Fibroblast of gingiva (primary cell): ENCODE measurements around the gene CAPN12.
A peak's percentile ranks its signal among the peaks of the same experiment; 100 is the strongest.
"Not testable (repeated sequence)": the region's sequence is repeated elsewhere in the genome, so short reads cannot be mapped to it uniquely, and the experiment has no call there.

ENCODE experiments used
- DNase-seq: peaks from one replicate; pipeline ENCODE4 v3.0.0-alpha.2; 2011; ENCODE audit warnings: low read depth

The CAPN12 gene, protein sequence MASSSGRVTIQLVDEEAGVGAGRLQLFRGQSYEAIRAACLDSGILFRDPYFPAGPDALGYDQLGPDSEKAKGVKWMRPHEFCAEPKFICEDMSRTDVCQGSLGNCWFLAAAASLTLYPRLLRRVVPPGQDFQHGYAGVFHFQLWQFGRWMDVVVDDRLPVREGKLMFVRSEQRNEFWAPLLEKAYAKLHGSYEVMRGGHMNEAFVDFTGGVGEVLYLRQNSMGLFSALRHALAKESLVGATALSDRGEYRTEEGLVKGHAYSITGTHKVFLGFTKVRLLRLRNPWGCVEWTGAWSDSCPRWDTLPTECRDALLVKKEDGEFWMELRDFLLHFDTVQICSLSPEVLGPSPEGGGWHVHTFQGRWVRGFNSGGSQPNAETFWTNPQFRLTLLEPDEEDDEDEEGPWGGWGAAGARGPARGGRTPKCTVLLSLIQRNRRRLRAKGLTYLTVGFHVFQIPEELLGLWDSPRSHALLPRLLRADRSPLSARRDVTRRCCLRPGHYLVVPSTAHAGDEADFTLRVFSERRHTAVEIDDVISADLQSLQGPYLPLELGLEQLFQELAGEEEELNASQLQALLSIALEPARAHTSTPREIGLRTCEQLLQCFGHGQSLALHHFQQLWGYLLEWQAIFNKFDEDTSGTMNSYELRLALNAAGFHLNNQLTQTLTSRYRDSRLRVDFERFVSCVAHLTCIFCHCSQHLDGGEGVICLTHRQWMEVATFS

DNA sequence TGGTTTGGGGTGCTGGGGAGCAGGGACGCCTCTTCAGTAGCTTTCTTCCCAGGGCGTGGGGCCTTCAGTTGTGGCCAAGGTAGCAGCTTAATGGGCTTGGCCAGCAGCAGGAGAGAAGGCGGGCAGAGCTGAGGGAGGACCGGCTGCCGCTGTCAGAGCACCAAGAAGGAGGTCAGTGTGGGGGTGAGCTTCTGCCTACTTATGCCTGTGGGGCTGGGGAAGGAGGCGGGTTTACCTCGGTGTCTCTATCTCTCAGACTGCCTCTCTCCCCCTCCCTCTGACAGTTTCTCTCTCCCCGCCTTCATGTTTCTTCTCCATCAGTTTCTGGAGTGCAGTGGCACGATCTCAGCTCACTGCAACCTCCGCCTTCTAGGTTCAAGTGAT is at the start of gene CAPN12:
Gene CAPN12 (minus strand): TSS at position 177 of the 384 bp plus-strand sequence. CDS start 309 bp downstream, outside the sequence.
- no peak for DNase-seq

DNA sequence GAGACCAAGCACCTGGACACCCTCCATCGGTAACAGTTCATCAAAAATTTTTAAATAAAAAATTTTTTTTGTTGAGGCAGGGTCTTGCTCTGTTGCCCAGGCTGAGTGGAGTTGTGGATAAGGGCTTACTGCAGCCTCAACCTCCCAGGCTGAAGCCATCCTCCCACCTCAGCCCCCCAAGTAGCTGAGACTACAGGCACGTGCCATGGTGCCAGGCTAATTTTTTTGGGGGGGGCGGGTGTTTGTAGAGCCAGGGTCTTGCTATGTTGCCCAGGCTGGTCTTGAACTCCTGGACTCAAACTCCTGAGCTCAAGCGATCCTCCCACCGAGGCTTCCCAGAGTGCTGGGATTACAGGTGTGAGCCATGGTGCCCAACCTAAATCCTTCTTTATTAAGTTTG is 49.4 kb upstream of the CAPN12 start:
- no peak for DNase-seq

DNA sequence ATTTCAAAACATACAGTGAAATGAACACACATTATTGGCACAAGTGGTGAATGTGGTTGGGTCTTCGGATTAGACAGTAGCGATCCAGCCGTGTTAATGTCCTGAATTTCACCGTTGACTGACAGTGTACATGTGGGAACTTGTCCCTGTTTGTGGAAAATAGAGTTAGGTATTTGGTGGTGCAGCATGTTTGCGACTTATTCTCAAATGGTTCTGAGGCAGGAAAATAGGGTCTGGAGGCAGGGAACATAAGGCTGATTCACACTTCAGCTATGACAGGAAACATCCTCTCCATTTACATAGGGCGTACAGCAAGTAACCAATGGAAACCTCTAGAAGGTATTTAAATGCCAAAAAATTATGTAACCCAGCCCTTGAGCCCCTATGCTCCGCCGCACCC is 48.9 kb upstream of the CAPN12 start:
- peak; percentile 32 for DNase-seq

DNA sequence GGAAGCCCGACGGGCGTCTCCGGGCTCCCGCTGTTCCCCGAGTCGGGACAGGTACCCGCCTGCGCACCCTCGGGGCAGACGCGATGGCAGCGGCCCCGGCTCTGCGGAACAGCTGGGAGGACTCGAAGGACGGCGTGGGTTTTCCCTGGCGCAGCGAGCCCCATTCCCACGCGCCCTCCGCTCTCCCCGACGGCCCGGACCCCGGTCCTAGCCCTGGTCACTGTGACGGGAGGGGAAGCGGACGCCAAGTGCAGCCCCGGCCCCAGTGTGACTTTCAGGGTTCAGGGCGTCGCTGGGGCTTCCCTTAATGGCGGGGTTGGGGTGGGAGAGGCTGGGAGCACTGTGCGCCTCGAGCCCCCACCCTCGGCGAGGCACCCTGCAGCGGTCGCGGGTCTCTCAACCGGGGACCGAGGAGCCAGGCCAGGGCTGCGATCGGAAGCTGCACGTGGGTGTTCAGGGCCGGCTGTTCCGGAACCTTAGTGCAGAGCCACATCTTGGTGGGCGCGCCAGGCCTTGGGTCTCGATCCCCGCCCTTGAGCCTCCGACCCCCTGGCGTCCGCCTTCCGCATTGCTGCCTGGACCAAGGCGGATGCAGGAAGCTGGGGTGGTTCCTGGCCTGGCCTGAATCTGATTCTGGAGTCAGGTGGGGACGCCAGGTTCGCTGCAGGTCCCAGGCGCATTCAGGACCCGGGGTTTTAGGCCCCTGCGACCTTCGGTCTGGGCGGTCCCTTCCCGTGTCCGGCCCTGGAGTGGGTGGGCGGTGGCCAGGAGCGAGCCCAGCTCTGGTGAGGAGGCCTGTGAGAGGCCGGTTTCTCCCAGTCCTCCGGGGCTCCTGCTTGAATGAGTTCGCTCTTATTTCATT is 48.2 kb upstream of the CAPN12 start:
- no peak for DNase-seq

DNA sequence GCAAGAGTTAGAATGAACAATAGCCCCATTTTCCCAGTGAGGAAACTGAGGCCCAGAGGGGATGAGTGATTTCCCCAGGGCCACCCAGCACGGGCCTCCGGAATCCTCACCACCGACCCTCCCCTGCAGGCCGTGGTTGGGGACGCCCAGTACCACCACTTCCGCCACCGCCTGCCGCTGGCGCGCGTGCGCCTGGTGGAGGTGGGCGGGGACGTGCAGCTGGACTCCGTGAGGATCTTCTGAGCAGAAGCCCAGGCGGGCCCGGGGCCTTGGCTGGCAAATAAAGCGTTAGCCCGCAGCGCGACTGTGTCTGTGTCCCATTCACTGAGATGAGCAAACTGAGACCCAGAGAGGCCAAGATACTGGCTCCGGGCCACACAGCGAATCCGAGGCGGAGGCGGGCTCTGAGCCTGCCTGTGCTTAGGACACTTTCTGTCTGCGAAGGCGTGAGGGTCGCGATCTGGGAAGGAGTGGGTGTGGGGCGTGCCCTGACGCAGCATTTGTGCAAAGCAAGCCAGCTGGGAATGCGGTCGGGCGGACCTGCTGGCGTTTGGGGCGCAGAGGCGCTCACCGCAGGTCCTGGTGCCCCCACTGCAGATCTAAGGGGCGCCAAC is 47.3 kb upstream of the CAPN12 start:
- DNase-seq = not testable (repeated sequence)

DNA sequence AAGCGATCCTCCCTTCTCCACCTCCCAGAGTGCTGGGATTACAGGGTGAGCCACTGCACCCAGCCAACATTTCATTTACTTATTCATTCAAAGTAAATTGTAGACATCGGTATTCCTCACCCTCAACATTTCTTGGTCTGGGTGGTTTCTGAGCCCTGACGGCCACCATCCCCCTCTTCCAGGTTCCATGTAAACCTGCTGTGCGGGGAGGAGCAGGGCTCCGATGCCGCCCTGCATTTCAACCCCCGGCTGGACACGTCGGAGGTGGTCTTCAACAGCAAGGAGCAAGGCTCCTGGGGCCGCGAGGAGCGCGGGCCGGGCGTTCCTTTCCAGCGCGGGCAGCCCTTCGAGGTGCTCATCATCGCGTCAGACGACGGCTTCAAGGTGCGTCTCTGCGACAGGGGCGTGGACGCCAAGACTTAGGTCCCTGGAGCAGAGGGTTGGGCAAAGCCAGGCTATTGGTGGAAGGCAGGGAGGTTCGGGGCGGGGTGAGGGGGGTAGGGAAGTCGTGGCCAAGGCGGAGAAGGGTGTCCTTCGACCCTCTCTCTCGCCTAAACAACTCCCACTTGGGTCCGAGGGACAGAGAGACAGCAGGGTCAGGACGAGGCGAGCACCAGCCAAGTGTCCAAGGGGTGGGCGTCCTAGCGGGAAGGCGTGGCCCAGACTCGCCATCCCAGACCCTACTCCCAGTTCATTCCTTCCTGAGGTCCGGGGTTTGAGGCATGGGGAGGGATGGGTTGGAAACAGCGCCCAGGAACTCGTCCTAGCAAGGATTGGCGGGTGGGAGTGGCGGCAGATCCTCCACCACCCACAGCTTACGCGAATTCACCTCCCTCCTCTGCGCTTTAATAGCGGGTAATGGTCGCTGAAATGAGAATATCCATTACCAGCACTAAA is 46.5 kb upstream of the CAPN12 start:
- DNase-seq = not testable (repeated sequence)

DNA sequence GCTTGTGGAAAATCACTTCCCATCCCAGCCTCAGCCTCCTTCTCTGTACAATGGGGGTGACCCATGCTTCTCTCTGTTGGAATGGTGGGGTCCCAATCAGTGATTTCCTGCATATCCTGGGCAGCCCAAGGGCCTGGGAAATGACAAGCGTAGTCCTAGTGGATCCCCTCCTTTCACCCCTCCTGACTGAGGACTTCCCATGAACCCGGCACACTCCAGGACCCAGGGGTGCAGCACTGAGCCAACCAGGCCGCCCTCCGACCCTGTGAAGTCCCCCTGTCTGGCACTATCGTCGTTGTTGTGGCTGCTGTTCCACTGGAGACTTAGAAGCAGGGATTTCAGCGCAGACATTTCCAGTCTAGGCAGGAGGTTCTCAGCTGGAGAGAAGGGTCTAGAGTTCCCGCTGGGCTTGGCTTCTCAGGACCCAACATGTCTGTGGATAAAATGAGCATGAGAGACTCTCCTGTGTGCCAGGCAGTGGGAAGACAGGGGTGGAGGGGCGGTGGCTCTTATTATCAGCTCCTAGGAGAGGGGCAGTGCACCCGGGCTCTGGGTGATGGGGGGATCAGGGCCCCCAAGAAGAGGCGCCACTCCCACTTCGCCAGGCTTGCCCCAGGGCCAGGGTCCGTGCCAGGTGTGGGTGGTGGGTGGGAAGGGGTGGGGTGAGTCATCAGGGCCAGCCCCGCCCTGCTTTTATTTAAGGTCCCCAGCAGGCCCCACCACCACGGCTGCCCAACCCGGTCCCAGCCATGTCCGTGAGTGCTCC is 44.4 kb upstream of the CAPN12 start, which contains the start of gene LGALS7B:
Gene LGALS7B (plus strand): TSS at position 723 of the 766 bp plus-strand sequence. CDS start 27 bp downstream, at position 750.
- no peak for DNase-seq

DNA sequence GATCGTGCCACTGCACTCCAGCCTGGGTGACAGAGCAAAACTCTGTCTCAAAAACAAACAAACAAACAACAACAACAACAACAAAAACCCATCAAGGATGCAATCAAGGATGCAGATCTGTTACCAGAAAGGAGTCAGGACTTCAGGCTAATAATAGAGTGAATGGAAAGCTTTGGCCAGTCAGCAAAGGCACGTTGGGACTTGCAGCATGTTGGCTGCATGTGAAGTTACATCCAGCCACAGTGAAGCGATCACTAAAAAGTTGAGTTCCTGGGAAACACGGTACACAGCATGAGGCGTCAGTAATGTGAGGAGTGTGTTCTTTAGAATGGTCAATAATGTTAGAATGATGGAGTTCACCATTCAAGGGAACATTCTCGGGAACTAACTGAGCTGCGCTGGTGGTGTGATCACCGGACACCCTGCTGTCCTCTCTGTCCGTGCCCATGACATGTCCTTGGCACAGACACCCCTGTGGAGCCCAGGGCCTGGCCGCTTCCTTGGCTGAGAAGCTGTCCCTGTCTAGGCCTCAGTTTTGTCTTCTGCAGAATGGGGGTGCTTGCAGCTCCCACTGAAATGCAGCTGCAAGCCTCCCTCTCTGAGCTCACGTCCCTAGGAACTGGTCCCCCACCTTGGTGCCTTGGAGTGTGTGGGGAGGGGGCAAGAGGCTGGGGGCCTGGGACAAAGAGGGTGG is 42.4 kb upstream of the CAPN12 start:
- DNase-seq = no peak

DNA sequence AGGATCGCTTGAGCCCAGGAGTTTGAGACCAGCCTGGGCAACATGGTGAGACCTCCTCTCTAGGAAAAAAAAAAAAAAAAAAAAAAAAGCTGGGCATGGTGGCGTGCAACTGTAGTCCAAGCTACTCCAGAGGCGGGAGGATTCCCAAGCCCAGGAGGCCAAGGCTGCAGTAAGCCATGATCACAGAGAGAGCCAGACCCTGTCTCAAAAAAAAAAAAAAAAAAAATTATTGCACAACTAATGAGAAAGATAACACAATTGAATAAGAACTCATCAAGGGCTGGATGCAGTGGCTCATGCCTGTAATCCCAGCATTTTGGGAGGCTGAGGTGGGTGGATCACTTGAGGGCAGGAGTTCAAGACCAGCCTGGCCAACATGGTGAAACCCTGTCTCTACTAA is 41.8 kb upstream of the CAPN12 start:
- DNase-seq = not testable (repeated sequence)

DNA sequence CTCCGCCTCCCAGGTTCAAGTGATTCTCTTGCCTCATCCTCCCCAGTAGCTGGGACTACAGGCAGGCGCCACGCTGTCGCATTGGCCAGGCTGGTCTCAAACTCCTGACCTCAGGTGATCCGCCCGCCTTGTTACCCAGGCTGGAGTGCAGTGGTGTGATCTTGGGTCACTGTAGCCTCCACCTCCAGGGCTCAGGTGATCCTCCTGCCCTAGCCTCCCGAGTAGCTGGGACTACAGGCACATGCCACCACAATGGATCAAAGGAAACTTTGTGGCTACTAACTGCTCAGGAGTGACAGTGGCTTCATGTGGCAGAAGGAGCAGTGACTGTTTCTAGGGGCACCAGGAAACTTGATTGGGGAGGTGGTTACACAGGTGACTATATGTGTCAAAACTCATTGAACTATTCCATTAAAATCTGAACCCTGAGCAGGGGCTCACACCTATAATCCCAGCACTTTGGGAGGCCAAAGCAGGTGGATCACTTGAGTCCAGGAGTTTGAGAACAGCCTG is 41.0 kb upstream of the CAPN12 start:
- no peak for DNase-seq

DNA sequence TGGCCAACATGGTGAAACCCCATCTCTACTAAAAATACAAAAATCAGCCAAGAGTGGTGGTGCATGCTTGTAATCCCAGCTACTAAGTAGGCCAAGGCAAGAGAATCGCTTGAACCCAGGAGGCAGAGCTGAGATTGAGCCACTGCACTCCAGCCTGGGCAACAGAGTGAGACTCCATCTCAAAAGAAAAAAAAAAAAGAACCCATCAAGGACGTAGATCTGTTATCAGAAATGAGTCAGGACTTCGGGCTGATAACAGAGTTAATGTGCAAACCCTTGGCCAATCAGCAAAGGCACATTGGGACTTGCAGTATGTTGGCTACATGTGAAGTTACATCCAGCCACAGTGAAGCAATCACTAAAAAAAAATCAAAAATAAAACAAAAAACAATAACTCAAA is 40.0 kb upstream of the CAPN12 start:
- DNase-seq = no peak

DNA sequence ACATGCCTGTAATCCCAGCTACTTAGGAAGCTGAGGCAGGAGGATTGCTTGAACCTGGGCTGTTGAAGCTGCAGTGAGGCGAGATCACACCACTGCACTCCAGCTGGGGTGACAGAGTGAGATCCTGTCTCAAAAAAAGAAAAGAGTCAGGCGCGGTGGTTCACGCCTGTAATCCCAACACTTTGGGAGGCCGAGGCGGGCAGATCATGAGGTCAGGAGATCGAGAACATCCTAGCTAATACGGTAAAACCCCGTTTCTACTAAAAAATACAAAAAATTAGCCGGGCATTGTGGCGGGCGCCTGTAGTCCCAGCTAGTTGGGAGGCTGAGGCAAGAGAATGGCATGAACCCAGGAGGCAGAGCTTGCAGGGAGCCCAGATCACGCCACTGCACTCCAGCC is 37.9 kb upstream of the CAPN12 start:
- DNase-seq = not testable (repeated sequence)

DNA sequence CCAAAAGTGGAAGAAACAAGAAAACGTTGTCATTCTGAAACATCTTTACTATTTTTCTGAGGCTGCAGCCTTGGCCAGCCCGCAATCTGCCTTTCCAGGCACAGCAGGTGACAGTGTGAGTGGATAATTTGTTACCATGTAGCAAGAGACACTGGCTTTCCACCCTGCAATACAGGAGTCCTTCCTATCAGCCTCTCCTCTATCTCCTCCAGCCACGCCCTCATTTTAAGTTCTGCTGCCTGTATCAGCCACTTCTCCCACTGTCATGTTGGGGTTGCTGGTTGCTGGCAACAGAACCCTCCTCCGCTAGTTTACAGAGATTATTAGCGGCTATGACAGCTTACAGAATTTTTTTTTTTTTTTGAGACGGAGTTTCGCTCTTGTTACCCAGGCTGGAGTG is 36.8 kb upstream of the CAPN12 start:
- no peak for DNase-seq

DNA sequence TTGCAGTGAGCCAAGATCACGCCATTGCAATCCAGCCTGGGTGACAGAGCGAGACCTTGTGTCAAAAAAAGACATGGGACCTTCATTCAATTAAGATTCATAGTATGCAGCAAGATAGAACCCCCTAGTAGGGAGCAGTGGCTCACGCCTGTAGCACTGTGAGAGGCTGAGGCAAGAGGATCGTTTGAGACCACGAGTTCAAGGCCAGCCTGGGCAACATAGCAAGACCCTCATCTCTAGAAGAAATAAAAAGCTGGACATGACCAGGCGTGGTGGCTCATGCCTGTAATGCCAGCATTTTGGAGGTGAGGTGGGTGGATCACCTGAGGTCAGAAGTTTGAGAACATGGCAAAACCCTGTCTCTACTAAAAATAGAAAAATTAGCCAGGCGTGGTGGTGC is 36.2 kb upstream of the CAPN12 start:
- DNase-seq = no peak

DNA sequence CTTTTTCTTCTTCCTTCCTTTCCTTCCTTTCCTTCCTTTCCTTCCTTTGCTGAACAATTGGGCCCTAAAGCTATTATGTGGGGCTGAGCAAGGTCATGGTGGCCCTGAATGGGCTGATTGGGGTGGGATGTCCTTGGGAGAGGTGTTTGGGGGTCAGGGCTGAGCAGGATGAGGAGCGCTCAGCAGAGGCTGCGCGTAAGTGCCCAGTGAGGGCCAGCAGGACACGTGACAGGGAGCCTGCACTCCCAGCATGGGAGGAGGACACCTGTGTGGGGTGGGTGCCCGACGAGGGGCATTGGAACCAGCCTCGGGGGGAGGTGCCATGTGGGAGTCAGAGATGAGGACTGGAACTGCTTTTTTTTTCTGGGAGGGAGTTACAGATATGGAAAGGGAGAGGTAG is 34.5 kb upstream of the CAPN12 start:
- no peak for DNase-seq

DNA sequence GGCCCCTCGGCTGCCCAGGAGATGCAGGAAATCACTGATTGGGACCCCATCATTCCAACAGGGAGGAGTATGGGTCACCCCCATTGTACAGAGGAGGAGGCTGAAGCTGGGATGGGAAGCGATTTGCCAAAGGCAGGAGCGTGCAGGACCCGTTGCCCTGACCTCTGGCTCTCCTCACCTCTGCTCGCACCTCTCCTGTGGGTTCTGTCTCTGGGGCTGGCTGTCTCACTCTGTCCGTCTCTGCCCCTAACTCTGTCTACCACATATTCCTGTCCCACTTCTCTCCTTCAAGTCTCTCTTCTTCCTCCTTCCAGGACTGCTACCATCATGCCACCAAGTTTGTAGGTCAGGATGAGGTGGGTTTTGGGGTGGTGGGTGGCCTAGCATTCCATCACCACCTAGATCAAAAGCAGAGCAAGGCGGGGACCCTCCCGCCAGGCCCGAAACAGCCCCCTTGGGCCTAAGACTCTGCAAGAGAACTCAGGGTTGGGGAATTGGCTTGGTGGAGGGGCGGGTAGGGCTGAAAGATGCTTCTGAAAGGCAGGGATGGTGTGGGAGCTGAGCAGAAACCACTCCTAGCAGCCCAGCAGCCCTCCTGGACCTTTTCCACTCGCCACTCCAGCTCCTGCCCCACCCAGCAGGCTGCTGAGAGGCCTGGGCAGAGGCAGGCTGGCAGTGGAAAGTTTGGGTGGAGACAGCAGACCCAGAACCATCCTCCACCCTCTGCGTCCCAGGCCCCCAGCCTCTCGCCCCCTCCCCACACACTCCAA is 30.1 kb upstream of the CAPN12 start:
- DNase-seq = no peak

DNA sequence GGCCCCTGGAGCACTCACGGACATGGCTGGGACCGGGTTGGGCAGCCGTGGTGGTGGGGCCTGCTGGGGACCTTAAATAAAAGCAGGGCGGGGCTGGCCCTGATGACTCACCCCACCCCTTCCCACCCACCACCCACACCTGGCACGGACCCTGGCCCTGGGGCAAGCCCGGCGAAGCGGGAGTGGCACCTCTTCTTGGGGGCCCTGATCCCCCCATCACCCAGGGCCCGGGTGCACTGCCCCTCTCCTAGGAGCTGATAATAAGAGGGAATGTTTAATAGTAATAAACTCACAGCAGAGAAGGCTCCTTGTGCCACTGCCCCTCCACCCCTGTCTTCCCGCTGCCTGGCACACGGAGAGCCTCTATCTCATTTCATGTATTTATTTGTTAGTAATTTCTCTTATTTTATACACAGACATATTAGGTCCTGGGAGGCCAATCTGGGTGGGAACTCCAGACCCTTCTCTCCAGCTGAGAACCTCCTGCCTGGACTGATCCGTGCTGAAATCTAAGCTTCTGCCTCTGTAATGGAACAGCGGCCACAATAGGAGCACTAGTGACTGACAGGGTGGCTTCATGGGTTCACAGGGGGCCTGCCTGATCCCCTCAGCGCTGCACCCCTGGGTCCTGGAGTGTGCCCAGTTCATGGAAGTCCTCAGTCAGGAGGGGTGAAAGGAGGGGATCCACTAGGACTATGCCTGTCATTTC is 29.3 kb upstream of the CAPN12 start, which contains the start of gene LGALS7:
Gene LGALS7 (minus strand): TSS at position 49 of the 709 bp plus-strand sequence. CDS start 25 bp downstream, at position 24.
- no peak for DNase-seq

DNA sequence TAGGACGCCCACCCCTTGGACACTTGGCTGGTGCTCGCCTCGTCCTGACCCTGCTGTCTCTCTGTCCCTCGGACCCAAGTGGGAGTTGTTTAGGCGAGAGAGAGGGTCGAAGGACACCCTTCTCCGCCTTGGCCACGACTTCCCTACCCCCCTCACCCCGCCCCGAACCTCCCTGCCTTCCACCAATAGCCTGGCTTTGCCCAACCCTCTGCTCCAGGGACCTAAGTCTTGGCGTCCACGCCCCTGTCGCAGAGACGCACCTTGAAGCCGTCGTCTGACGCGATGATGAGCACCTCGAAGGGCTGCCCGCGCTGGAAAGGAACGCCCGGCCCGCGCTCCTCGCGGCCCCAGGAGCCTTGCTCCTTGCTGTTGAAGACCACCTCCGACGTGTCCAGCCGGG is 27.3 kb upstream of the CAPN12 start:
- DNase-seq = not testable (repeated sequence)
